ENCODE results near the gene NOBOX.

DNA sequence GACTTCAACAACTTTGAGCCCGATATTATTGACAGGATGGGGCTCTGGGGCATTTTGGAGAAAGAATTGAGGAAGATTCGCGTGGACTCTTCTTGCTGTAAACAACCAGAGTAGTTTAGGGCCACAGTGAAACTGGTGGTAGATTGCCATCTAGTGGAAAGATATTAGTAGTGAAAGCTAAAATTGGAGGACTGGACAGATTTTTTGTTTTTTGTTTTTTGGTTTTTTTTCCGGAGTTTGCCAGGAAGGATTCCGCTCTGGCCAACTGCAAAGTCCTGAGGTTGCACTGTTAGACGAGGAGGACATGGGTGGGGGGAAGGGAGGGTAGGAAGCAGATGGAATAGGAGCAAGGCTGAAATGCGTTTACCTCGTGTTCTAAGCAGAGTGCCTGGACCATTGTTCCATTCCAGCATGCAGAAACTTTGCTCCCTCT lies 11.7 kb downstream of the NOBOX start:
- TF ChIP-seq TAF1 (IDR thresholded peaks at IDR 0.05; ENCODE audit: borderline replicate concordance, low read depth, low read length) (no peak), POLR2A (IDR thresholded peaks at IDR 0.05; ENCODE audit: low read depth, low read length) (no peak)
